ENCODE results near the gene GPR35. TPM values are rescaled to one million over a fixed set of nuclear protein-coding genes. Genes with fewer than 3 reads are reported as not detected.

Gene GPR35
- total and polyA plus RNA-seq, 2 of the 13 experiments (the other 11 are each of a cell fraction or from before 2014, with no cell fraction given), result 27.1 to 44.2 TPM

DNA sequence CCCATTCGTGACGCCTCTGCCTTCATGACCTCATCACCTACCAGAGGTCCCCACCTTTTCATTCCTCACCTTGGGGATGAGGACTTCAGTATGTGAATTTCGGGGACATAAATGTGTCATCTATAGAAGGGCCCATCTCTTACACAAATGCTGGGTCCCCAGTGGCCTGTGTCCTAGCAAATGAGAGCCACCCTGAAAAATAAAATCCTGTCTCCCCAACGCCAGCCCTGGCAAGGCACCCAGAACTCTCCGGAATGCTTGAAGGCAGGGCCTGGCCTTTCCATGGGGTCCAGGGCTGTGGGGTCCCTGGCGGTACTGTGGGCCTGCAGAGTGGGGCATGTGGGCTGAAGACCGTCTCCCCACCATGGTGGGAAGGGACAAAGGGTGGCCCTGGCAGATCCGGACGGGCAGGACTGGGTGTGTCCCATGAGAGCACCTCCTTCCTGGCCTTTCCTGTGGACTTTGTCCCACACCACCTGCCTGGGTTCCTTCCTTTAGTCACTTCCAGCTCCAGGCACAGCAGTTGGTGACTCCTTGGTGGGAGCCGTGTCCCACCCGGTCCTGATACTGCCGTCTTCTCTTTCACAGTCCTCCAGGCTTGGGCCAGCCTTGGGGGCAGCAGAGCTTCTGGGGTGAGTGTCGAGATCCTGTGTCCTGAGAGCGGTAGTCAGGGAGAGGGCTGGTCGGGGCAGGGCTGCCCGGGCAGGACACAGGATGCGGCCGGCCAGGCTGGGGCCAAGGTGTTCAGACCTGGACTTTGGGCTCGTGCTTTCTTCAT, 20.2 kb upstream of the GPR35 start (continued):
- no peak for TF ChIP-seq ZNF569 (CRISPR knock-in tag; IDR thresholded peaks at IDR 0.05; ENCODE audit: borderline replicate concordance)
- 0 out of 2 replicates have a peak, but pooled peaks have one; percentile 33 for TF ChIP-seq ZNF232 (CRISPR knock-in tag; IDR thresholded peaks at IDR 0.05; ENCODE audit: borderline replicate concordance)
- TF ChIP-seq, protein P1, sequence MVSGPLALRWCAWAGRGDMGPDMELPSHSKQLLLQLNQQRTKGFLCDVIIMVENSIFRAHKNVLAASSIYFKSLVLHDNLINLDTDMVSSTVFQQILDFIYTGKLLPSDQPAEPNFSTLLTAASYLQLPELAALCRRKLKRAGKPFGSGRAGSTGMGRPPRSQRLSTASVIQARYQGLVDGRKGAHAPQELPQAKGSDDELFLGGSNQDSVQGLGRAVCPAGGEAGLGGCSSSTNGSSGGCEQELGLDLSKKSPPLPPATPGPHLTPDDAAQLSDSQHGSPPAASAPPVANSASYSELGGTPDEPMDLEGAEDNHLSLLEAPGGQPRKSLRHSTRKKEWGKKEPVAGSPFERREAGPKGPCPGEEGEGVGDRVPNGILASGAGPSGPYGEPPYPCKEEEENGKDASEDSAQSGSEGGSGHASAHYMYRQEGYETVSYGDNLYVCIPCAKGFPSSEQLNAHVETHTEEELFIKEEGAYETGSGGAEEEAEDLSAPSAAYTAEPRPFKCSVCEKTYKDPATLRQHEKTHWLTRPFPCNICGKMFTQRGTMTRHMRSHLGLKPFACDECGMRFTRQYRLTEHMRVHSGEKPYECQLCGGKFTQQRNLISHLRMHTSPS (CRISPR knock-in tag; IDR thresholded peaks at IDR 0.05; ENCODE audit: low read depth), result peak; percentile 59; the same call in 1 of the 2 replicates
- 0 out of 2 replicates have a peak, but pooled peaks have one; percentile 63 for TF ChIP-seq HNRNPL (IDR thresholded peaks at IDR 0.05; ENCODE audit: low read depth, low read length)
- no peak for TF ChIP-seq GFI1 (CRISPR knock-in tag; IDR thresholded peaks at IDR 0.05; ENCODE audit: borderline replicate concordance)
- no peak for TF ChIP-seq KDM5A (IDR thresholded peaks at IDR 0.05; ENCODE audit: borderline replicate concordance, low read length)
- 0 out of 2 replicates have a peak, but pooled peaks have one; percentile 57 for TF ChIP-seq ARNT2 (CRISPR knock-in tag; IDR thresholded peaks at IDR 0.05; ENCODE audit: low read depth)
- peak; percentile 34; the same call in 1 of the 2 replicates for TF ChIP-seq GATAD2A (CRISPR knock-in tag; IDR thresholded peaks at IDR 0.05)
- TF ChIP-seq ZC3H13 (CRISPR knock-in tag; IDR thresholded peaks at IDR 0.05), result peak; percentile 83; the same call in 1 of the 2 replicates
- peak; percentile 51; the same call in 1 of the 2 replicates for TF ChIP-seq GATAD1 (CRISPR knock-in tag; IDR thresholded peaks at IDR 0.05)
- TF ChIP-seq ZNF660 (CRISPR knock-in tag; IDR thresholded peaks at IDR 0.05; ENCODE audit: borderline replicate concordance, low read depth), result peak; percentile 26; the same call in 1 of the 2 replicates
- no peak for TF ChIP-seq GPN1 (CRISPR knock-in tag; IDR thresholded peaks at IDR 0.05; ENCODE audit: borderline replicate concordance)
- peak; percentile 41; the same call in 1 of the 2 replicates for TF ChIP-seq ZBTB20 (CRISPR knock-in tag; IDR thresholded peaks at IDR 0.05; ENCODE audit: borderline replicate concordance, low read depth)
- TF ChIP-seq, protein P2, sequence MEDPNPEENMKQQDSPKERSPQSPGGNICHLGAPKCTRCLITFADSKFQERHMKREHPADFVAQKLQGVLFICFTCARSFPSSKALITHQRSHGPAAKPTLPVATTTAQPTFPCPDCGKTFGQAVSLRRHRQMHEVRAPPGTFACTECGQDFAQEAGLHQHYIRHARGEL (CRISPR knock-in tag; IDR thresholded peaks at IDR 0.05), result peak; percentile 49; the same call in 1 of the 2 replicates
- TF ChIP-seq KDM4B (CRISPR knock-in tag; IDR thresholded peaks at IDR 0.05), result peak; percentile 71; the same call in 1 of the 2 replicates
- 0 out of 2 replicates have a peak, but pooled peaks have one; percentile 30 for TF ChIP-seq RXRA (CRISPR knock-in tag; IDR thresholded peaks at IDR 0.05)
- peak; percentile 84; the same call in 1 of the 2 replicates for TF ChIP-seq PAX8 (CRISPR knock-in tag; IDR thresholded peaks at IDR 0.05; ENCODE audit: borderline replicate concordance)
- no peak for TF ChIP-seq ZNF354B (CRISPR knock-in tag; IDR thresholded peaks at IDR 0.05)
- TF ChIP-seq NFYB (CRISPR knock-in tag; IDR thresholded peaks at IDR 0.05), result no peak
- TF ChIP-seq, protein P3, sequence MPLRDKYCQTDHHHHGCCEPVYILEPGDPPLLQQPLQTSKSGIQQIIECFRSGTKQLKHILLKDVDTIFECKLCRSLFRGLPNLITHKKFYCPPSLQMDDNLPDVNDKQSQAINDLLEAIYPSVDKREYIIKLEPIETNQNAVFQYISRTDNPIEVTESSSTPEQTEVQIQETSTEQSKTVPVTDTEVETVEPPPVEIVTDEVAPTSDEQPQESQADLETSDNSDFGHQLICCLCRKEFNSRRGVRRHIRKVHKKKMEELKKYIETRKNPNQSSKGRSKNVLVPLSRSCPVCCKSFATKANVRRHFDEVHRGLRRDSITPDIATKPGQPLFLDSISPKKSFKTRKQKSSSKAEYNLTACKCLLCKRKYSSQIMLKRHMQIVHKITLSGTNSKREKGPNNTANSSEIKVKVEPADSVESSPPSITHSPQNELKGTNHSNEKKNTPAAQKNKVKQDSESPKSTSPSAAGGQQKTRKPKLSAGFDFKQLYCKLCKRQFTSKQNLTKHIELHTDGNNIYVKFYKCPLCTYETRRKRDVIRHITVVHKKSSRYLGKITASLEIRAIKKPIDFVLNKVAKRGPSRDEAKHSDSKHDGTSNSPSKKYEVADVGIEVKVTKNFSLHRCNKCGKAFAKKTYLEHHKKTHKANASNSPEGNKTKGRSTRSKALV (CRISPR knock-in tag; IDR thresholded peaks at IDR 0.05), result no peak
- TF ChIP-seq ZNF629 (CRISPR knock-in tag; conservative IDR thresholded peaks at IDR 0.05), result peak; percentile 19; the same call in 1 of the 2 replicates
- TF ChIP-seq SATB2 (CRISPR knock-in tag; IDR thresholded peaks at IDR 0.05), result no peak
